CD14-positive monocyte (primary cell): ENCODE results near the gene ERBB4. TPM values are rescaled to one million over a fixed set of nuclear protein-coding genes. Genes with fewer than 3 reads are reported as not detected.

Source experiments
- DNase-seq, 3 donors: peaks; one replicate each; pipeline ENCODE4 v3.0.0-alpha.2; 2011 to 2022
- H2AFZ ChIP-seq: 2 replicates; pipeline ENCODE4 v1.6.0; 2012; ENCODE audit warnings: mild to moderate bottlenecking, low read depth, low read length, inconsistent platforms; ENCODE audit not compliant: insufficient read depth, poor library complexity, severe bottlenecking
- H3K27ac ChIP-seq, 2 donors: 1 replicate in 1 of 2; 2 replicates in 1 of 2; pipeline ENCODE4 v1.5.1; 2012 to 2013; ENCODE audit warnings: low read length in 2 of 2, control low read depth in 1 of 2, inconsistent platforms in 1 of 2, low read depth in 1 of 2, mild to moderate bottlenecking in 1 of 2
- H3K27me3 ChIP-seq, 2 donors: one replicate each; pipeline versions ENCODE4 v1.6.0 to v1.6.1; 2011 to 2013; ENCODE audit warnings: low read length in 2 of 2; ENCODE audit not compliant: control insufficient read depth in 2 of 2, insufficient read depth in 2 of 2
- H3K36me3 ChIP-seq, 2 donors: replicated peaks in 1 of 2; 1 replicate in 1 of 2; 2 replicates in 1 of 2; pipeline versions ENCODE4 v1.5.1 to v1.6.1; 2012 to 2013; ENCODE audit warnings: low read length in 2 of 2, control low read depth in 1 of 2, inconsistent platforms in 1 of 2, mild to moderate bottlenecking in 1 of 2; ENCODE audit not compliant: insufficient read depth in 2 of 2, control insufficient read depth in 1 of 2
- H3K4me1 ChIP-seq, 2 donors: 1 replicate in 1 of 2; 2 replicates in 1 of 2; pipeline versions ENCODE4 v1.5.1 to v1.6.1; 2012 to 2013; ENCODE audit warnings: low read length in 2 of 2, control low read depth in 1 of 2, inconsistent platforms in 1 of 2, mild to moderate bottlenecking in 1 of 2, moderate library complexity in 1 of 2; ENCODE audit not compliant: insufficient read depth in 2 of 2, control insufficient read depth in 1 of 2
- H3K4me2 ChIP-seq: replicated peaks from 2 replicates; pipeline ENCODE3; 2012; ENCODE audit warnings: low read length, moderate library complexity, mild to moderate bottlenecking; ENCODE audit not compliant: poor library complexity, severe bottlenecking; ENCODE audit errors: extremely low read depth
- H3K4me3 ChIP-seq, 3 experiments: fragments of 200-600 bp in 1 of 3; sonication (generic) in 1 of 3; replicated peaks in 1 of 3; 1 replicate in 2 of 3; 2 replicates in 1 of 3; pipeline ENCODE4 v1.5.1; 2011 to 2013; ENCODE audit warnings: low read length in 3 of 3, mild to moderate bottlenecking in 3 of 3, control low read depth in 2 of 3, low read depth in 2 of 3, inconsistent platforms in 1 of 3, moderate library complexity in 1 of 3
- H3K79me2 ChIP-seq: 2 replicates; pipeline ENCODE4 v1.6.0; 2012; ENCODE audit warnings: mild to moderate bottlenecking, control low read depth, inconsistent platforms, low read length, moderate library complexity; ENCODE audit not compliant: insufficient read depth
- H3K9ac ChIP-seq: 2 replicates; pipeline ENCODE4 v1.6.0; 2017; ENCODE audit warnings: low read length, mild to moderate bottlenecking; ENCODE audit not compliant: insufficient read depth, poor library complexity, severe bottlenecking
- H3K9me3 ChIP-seq, 2 donors: replicated peaks in 1 of 2; 1 replicate in 1 of 2; 2 replicates in 1 of 2; pipeline versions ENCODE4 v1.5.1 to v1.6.1; 2012 to 2013; ENCODE audit warnings: low read length in 2 of 2, control low read depth in 1 of 2; ENCODE audit not compliant: control insufficient read depth in 1 of 2, insufficient read depth in 1 of 2
- H4K20me1 ChIP-seq: 2 replicates; pipeline ENCODE4 v1.6.0; 2012; ENCODE audit warnings: mild to moderate bottlenecking, low read length, control low read depth, moderate library complexity; ENCODE audit not compliant: insufficient read depth
- H3K27ac Mint-ChIP-seq, 7 donors: one replicate each; pipeline ENCODE4 v1.8.0; 2020; ENCODE audit warnings: mild to moderate bottlenecking in 7 of 7, mixed read lengths in 7 of 7, moderate library complexity in 6 of 7, inconsistent platforms in 2 of 7
- H3K27me3 Mint-ChIP-seq, 3 donors: one replicate each; pipeline ENCODE4 v1.8.0; 2021 to 2022; ENCODE audit warnings: low read depth in 3 of 3, mild to moderate bottlenecking in 3 of 3, mixed read lengths in 3 of 3, moderate library complexity in 3 of 3, inconsistent platforms in 1 of 3
- H3K36me3 Mint-ChIP-seq, 2 donors: one replicate each; pipeline ENCODE4 v1.8.0; 2020; ENCODE audit warnings: mixed read lengths in 2 of 2, inconsistent platforms in 1 of 2, mild to moderate bottlenecking in 1 of 2
- H3K4me1 Mint-ChIP-seq: one replicate; pipeline ENCODE4 v1.8.0; 2020; ENCODE audit warnings: mild to moderate bottlenecking, mixed read lengths
- H3K4me3 Mint-ChIP-seq, 2 donors: one replicate each; pipeline ENCODE4 v1.8.0; 2020; ENCODE audit warnings: mild to moderate bottlenecking in 2 of 2, mixed read lengths in 2 of 2, moderate library complexity in 1 of 2
- H3K9me3 Mint-ChIP-seq, 7 donors: one replicate each; pipeline ENCODE4 v1.8.0; 2020 to 2022; ENCODE audit warnings: mixed read lengths in 7 of 7, mild to moderate bottlenecking in 6 of 7, moderate library complexity in 6 of 7, inconsistent platforms in 2 of 7
- WGBS: methylation state at CpG from one replicate; pipeline ENCODE4 v1.1.5; 2013; ENCODE audit warnings: missing lambda C conversion rate; ENCODE audit not compliant: insufficient coverage; 5-methylcytosine and 5-hydroxymethylcytosine counted together
- intact Hi-C, 2 donors: fragments of 100-400 bp; cut with micrococcal nuclease; formaldehyde crosslinking; loops; one replicate each; pipeline versions ENCODE4 v1.15.0 to v1.15.1; 2023
- polyA plus RNA-seq, 3 donors: library from polyadenylated mRNA; depleted of rRNA in 1 of 3; unstranded in 2 of 3; stranded (reverse) in 1 of 3; fragments of 300-500 nt in 2 of 3; fragments of >200 nt in 1 of 3; fragmentation: Illumina TruSeq in 2 of 3; gene quantifications; 1 replicate in 2 of 3; 2 replicates in 1 of 3; pipeline ENCODE4 v1.2.3, GENCODE V29; 2012 to 2021
- TF ChIP-seq, protein P1 (sequence below): fragments of 200-600 bp; IDR thresholded peaks from one replicate; pipeline ENCODE4 v1.8.0; 2022; ENCODE audit warnings: antibody characterized with exemption, mild to moderate bottlenecking

The ERBB4 gene
- polyA plus RNA-seq, 3 donors: not detected

DNA sequence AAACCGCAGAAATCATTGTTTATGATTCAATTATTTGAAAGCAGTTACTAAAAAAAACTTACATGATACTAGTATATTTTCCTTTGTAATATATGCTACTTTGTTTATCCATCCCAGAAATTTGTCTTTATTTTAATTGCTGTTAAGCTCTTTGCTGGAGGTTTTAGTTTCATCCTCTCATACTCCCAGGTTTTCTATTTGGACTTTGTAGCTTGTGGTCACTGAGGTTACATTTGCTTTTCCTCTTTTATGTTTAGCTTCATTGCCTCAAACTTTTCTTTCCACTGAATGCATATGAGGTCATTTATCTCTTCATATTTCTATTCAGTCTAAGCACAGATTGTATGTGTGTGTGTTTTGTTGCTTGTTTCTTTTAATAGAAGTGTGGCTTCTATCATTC is 89.9 kb downstream of the ERBB4 start:
- Histone ChIP-seq H3K27ac (no peak overlapping the region), H3K9ac (no peak overlapping the region), H3K4me2 (no peak overlapping the region), H4K20me1 (no peaks in the 10 kb centered on the region), H3K4me3 (no peak overlapping the region), H3K4me1 (no peaks in the 10 kb centered on the region), H3K9me3 (no peaks in the 10 kb centered on the region), H2AFZ (no peak overlapping the region), H3K79me2 (no peaks in the 10 kb centered on the region), H3K36me3 (no peaks in the 10 kb centered on the region), H3K27me3 (no peaks in the 10 kb centered on the region)
- Mint-ChIP-seq H3K4me1 (no peaks in the 10 kb centered on the region), H3K27ac (no peak overlapping the region), H3K9me3 (peaks cover 0 to 6% (median 0%) of the 10 kb centered on the region in 7 donors), H3K36me3 (no peaks in the 10 kb centered on the region), H3K4me3 (no peak overlapping the region), H3K27me3 (peaks cover 0 to 2% (median 0%) of the 10 kb centered on the region in 3 donors)
- intact Hi-C loops: no loop called here
- TF ChIP-seq, protein P1, sequence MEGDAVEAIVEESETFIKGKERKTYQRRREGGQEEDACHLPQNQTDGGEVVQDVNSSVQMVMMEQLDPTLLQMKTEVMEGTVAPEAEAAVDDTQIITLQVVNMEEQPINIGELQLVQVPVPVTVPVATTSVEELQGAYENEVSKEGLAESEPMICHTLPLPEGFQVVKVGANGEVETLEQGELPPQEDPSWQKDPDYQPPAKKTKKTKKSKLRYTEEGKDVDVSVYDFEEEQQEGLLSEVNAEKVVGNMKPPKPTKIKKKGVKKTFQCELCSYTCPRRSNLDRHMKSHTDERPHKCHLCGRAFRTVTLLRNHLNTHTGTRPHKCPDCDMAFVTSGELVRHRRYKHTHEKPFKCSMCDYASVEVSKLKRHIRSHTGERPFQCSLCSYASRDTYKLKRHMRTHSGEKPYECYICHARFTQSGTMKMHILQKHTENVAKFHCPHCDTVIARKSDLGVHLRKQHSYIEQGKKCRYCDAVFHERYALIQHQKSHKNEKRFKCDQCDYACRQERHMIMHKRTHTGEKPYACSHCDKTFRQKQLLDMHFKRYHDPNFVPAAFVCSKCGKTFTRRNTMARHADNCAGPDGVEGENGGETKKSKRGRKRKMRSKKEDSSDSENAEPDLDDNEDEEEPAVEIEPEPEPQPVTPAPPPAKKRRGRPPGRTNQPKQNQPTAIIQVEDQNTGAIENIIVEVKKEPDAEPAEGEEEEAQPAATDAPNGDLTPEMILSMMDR: no peak
- no peak for DNase-seq
- WGBS: no CpG with 5 or more reads among the region's 1 CpG

DNA sequence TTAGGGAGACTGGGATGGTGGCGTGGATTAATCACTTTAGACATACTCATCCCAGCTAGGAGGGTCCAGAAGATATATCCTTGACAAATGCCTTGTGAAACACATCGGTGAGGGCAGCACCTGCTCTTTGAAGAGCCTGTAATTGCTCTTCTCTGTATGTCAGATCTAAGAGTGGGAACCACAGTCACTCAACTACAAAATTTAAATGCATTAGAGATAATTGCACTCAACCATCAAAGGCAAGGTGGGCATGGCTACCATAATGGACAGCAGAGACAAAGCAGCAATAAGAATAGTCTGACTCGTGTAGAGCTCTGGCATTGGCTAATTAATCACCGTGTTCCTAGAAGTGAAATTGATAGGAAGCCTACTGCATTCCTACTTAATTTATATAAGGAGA is 96.8 kb downstream of the ERBB4 start:
- Histone ChIP-seq H3K4me1 (no peaks in the 10 kb centered on the region), H2AFZ (no peak overlapping the region), H3K27ac (no peak overlapping the region), H3K9me3 (peaks cover 0 to 5% of the 10 kb centered on the region in 2 donors), H3K27me3 (no peaks in the 10 kb centered on the region), H3K4me3 (no peak overlapping the region), H3K79me2 (no peaks in the 10 kb centered on the region), H3K4me2 (no peak overlapping the region), H3K9ac (no peak overlapping the region), H3K36me3 (no peaks in the 10 kb centered on the region), H4K20me1 (no peaks in the 10 kb centered on the region)
- Mint-ChIP-seq H3K4me1 (no peaks in the 10 kb centered on the region), H3K9me3 (peaks cover 0 to 14% (median 2%) of the 10 kb centered on the region in 7 donors), H3K27ac (no peak overlapping the region), H3K27me3 (peaks cover 0 to 3% (median 2%) of the 10 kb centered on the region in 3 donors), H3K36me3 (no peaks in the 10 kb centered on the region), H3K4me3 (no peak overlapping the region)
- no peak for DNase-seq
- TF ChIP-seq, protein P1: no peak
- WGBS: no CpG with 5 or more reads among the region's 4 CpGs
- intact Hi-C loops: no loop called here
